ENCODE data around the gene ST6GALNAC3.

The ST6GALNAC3 gene

DNA sequence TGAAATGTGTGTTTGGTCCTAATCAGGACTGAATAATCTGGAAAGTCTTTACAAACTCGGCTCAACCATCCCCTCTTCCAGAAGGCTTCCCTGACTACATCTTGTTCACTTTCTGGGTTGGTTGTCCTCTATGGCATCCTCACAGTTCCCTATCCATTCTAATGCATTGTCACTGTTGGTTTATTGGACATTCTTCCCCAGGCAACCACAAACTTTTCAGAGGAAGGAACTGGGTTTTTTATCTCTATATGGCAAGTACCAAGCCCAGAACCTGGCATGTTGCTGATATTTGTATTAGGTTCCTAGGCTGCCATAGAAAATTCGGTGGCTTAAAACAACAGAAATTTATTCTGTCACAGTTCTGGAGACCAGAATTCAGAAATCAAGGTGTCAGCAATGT is 429.2 kb downstream of the ST6GALNAC3 start:
- DNase-seq (ENCODE audit: low read depth) = no peak

- no peak for DNase-seq (ENCODE audit: low read depth)
Observed at GRCh38 chr1:76507376-76507775, 432.8 kb downstream of the ST6GALNAC3 start.

- no peak for DNase-seq (ENCODE audit: low read depth)
Observed at GRCh38 chr1:76508871-76509270, 434.3 kb downstream of the ST6GALNAC3 start.

- DNase-seq (ENCODE audit: low read depth) = no peak
Observed at GRCh38 chr1:76510672-76511557, 436.4 kb downstream of the ST6GALNAC3 start.

DNA sequence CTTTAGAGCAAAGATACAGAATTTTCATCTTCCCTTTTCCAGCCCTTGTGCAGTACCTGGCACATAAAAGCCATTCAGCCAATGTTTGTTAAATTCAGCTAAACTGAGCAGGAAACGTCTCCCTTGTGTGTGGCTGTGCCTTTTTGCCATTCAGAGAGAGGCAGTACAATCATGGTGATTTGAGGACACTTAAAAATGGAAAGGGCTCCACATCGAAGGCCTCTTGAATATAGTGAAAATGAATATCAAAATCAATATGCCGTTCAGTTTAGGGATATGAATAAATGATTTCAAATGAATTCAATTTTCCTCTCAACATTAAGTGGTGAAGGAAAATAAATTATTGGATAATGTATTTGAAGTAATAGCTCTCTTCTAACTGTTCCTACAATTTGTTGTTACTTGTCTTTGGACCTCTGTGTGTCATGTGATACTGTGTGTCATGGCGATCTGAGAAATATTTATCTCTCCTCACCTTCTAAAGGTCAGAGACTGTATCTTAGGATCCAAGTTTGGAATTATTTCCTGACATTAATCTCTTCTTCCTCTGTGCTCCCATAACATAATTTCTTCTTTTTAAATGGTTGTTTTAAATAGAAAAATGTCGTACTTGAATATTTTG is 437.1 kb downstream of the ST6GALNAC3 start:
- no peak for DNase-seq (ENCODE audit: low read depth)

DNA sequence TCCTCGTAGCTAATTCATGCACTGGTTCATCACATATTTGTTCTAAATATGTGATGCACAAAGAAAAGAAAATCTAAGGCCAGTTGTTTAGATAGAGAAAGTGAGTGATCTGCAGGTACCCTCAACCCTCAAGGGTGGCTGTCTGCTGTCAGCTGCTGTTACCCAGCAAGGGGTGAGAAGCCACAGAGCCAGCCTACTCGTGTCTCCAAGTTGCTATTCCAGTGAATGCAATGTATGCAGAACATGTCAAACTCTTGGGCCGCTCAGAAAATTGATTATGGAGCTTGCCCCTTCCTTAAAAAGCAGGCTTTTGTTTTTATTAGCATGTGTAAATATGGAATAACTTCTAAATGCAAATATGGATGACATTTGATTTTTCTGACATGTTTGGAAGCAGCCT is 456.4 kb downstream of the ST6GALNAC3 start:
- no peak for DNase-seq (ENCODE audit: low read depth)

DNA sequence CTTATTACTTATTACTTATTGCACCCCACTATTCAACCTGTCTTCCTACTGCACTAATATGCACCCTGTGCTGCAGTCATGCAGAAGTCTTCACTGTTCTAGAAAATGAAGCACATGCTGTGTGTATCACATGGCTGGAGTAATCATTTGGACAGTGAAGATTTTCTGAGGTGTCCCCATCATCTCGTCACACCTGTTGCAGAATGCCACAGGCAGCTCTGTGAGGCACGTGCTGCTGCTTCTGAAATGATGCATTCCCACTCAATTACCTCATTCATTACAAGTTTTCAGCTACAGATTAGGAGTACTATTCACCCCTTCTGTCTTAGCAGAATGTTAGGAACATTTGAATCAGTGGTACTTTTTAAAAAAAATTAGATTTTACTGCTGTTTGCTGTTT is 467.1 kb downstream of the ST6GALNAC3 start:
- no peak for DNase-seq (ENCODE audit: low read depth)

GRCh38 chr1:76542359-76542758 is 467.8 kb downstream of the ST6GALNAC3 start:
- DNase-seq (ENCODE audit: low read depth) = no peak

DNA sequence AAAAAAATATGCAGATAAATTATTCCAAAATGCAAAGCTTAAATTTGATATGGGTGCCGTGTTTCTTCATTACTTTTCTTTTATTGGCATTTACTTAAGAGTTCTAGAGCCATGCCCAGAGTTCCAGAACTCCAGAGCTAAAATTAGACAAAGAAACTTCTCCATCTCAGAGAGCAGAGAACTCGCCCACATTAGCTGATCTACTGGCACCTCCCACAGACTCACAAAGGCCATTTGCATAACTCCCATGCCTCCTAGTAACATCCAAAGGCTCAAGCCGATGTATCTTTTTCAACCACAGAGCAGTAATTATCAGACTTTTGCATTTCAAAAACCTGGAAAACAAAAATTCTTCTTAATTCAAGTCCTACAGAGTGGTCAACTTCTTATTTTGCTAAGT is 468.9 kb downstream of the ST6GALNAC3 start:
- DNase-seq (ENCODE audit: low read depth) = no peak

GRCh38 chr1:76546354-76546933 is 471.9 kb downstream of the ST6GALNAC3 start:
- no peak for DNase-seq (ENCODE audit: low read depth)

DNA sequence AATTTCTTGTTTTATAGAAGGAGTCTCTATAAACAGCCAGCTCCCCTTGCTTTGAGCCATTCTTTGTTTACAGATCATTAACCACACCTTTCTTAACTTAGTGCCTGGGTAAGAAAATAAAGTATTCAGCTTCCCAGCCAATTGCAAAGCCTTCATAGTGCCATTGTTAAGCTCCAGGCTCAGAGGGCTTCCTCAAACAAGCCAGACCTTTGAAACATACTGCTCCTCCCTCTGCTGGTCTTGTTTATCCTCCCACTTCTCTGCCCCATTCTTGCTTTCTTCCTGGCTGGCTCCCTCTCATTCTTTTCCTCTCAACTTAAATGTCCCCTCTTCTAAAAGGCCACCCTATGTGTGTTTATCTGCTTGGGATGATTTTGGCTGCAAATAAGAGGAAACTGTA is 473.4 kb downstream of the ST6GALNAC3 start:
- DNase-seq (ENCODE audit: low read depth) = no peak

DNA sequence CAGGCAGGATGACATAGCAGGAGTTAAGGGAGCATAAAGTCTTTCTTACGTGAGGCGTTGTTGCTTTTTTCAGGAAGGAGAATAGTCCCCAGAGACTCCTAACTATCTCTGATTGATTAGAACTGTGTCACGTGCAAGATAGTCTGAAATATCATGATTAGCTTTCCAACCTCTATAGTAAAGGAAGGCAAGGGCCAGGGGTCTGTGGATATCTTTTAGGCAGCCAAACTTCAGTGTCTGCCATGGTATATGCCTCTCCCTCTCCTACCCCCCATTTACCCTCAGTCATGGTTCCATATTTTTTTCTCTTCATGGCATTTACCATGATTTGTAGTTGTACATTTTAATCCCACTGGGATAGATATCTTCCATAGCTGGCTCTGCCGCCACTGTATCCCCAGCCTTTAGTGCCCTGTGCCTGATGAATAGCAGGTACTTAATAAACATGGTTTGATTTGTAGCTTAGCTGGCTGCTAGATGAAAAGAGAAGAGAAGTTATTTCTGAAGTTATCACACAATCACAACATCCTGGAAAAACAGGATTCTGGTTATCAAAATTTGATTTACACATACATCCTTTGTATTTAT is 474.1 kb downstream of the ST6GALNAC3 start:
- no peak for DNase-seq (ENCODE audit: low read depth)

DNA sequence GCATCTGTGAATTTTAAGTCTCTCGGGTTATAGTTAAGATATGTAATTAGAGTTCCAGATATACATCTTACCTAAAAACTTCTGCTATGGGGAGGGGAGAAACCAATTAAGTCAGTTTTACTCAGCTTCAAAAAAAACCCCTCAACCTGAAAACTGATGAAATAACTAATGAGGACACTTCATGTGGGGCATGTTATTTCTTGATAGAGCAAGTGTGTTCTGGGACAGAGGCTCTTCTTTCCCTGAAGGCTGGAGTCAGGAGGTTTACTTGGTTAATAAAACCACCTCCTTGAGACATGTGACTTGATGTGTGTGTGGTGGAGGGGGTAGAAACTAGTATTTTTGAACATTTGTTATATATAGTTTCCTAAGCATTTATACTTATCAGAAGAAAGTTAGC is 479.7 kb downstream of the ST6GALNAC3 start:
- no peak for DNase-seq (ENCODE audit: low read depth)

- DNase-seq (ENCODE audit: low read depth) = no peak
Observed at GRCh38 chr1:76562292-76562691, 487.7 kb downstream of the ST6GALNAC3 start.

GRCh38 chr1:76568573-76569238 is 494.2 kb downstream of the ST6GALNAC3 start:
- DNase-seq (ENCODE audit: low read depth) = no peak

GRCh38 chr1:76571248-76571647 is 496.7 kb downstream of the ST6GALNAC3 start:
- no peak for DNase-seq (ENCODE audit: low read depth)

- DNase-seq (ENCODE audit: low read depth) = no peak
Observed at GRCh38 chr1:76572229-76572628, 497.7 kb downstream of the ST6GALNAC3 start.

DNA sequence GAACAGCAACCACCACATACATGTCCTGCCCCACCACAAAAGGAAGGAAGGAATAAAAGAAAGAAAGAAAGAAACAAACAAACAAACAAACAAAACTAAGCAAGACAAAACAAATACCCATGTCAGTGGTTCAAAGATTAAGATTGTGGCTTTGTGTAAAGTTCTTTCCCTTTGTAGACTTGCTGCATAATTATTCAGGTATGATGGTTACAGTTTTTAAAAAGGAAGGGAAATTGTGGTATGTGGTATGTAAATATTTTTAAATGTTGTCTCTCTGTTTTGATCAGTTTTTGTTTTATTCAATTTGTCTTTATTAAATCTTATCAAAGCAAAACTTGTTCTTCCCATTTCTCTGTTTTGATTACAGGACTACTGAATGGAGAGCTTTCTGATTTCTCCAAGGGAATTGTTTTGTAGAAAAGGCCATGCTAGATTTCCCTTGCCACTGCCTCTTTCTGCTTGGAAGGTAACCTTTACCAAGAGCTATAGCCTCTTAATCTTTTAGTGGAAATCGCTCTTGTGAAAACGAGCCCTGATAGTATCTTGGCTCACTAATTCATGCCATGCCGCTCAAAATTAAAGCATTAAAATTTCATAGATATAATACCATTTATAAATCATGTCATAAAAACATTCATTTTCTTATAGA is 502.5 kb downstream of the ST6GALNAC3 start:
- DNase-seq (ENCODE audit: low read depth) = no peak

DNA sequence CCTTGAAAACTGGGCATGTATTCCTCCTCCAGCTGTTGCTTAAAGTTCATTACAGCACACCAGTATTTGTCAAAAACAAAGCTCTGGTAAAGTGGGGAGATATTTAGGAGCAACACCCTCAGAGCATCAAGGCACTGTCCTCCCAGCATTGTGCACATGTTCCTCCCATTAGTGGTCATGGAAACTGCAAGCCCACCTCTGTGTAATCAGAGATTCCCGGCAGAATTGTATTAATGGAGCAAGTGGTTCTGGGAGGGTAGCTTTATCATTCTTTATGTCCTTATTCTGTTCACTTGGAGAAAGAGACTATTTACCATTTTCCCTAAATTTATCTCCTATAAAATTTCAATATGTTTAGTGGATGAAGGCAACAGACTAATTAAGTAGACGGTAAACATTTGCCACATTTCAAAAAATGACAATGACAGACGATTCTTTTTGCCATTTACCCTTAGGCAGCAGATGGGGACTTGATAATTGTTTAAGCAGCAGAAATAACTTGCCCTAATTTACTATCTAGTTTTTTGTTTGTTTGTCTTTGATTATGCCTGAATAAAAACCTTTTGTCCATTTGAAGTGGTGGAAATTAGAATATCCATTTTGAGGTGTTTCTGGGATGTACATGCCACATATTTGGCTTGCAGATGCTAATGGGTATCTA is 503.1 kb downstream of the ST6GALNAC3 start:
- no peak for DNase-seq (ENCODE audit: low read depth)

DNA sequence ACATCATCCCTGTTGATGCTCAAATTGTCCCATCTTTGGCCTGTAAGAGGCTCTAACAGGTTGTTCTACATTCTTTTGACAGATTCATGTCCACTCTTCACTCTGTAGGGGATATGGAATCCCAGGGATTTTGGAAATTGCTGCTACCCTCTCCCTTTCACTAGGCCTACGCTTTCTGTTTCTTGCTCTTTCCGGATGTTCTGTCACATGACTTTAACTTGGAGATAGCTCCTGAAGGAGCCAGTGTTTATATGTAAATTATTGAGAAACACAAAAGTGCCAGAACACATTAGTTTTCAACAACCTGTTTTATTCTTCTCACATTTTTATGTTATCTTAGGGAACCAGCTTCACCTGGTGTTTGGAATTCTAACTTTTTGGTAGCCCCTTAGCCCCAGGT is 505.7 kb downstream of the ST6GALNAC3 start:
- no peak for DNase-seq (ENCODE audit: low read depth)

GRCh38 chr1:76581712-76582111 is 507.2 kb downstream of the ST6GALNAC3 start:
- no peak for DNase-seq (ENCODE audit: low read depth)
